Measurements from ENCODE around the gene IFNLR1.

IFNLR1 gene

DNA sequence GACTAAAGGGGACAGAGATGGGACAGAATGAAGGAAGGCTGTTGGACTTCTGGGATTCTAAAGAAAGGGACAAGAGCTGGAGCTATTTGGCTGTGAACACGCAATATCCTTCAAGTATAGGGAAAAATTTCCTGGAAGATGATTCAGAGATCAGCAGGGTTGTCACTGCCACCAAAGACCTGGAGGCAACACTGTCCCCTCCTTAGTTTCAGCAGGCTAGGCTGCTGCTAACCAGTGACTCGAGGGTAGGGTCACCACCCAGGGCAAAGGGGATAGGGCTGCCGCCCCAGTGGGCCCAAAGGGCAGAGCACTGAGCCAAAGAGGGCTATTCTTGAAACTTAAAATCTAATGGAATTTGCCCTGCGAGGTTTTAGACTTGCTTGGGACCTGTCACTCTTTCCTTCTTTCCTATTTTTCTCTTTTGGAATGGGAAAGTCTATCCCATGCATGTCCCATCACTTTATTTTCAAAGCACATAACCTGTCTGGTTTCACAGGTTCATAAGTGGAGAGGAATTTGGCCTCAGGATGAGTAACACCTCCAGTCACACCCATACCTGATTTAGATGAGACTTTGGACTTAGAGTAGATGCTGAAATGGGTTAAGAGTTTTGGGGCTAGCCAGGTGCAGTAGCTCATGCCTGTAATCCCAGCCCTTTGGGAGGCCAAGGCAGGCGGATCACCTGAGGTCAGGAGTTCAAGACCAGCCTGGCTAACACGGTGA is 11.9 kb downstream of the IFNLR1 start:
- no peak for DNase-seq

- no peak for DNase-seq
These were observed 13.2 kb downstream of the IFNLR1 start for GRCh38 chr1:24173638-24174575.

DNA sequence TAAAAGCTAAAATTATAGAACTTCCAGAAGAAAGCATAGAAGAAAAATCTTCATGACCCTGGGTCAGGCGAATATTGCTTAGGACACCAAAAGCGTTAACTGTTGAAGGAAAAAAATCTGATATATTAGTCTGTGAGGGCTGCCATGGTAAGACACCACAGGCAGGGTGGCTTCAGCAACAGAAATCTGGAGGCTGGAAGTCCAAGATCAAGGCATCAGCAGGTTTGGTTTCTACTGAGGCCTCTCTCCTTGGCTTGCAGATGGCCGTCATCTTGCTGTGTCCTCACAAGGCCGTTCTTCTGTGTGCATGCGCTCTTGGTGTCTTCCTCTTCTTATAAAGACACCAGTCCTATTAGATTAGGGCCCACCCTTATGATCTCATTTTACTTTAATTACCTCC is 14.5 kb downstream of the IFNLR1 start:
- no peak for DNase-seq

- no peak for DNase-seq
These were observed 17.8 kb downstream of the IFNLR1 start for GRCh38 chr1:24169286-24169685.

- DNase-seq, result no peak
These were observed 18.8 kb downstream of the IFNLR1 start for GRCh38 chr1:24168245-24168644.

GRCh38 chr1:24167008-24167407 is 20.1 kb downstream of the IFNLR1 start:
- no peak for DNase-seq

GRCh38 chr1:24165500-24165899 is 21.6 kb downstream of the IFNLR1 start:
- no peak for DNase-seq

- no peak for DNase-seq
These were observed 23.1 kb downstream of the IFNLR1 start for GRCh38 chr1:24164004-24164403.

DNA sequence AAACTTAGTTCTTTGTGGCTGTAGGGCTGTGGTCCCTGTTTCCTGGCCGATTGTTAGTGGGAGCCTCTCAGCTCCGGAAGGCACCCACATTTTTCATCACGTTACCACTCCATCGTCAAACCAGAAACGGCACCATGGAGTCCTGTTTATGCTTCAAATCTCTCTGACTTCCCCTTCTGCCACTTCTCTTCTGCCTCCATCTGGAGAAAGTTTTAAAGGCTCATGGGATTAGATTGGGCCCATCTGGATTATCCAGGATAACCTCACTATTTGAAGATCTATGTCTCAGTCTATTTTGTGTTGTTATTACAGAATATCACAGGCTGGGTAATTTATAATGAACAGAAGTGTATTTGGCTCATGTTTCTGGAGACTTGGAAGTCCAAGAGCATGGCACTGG is 24.9 kb downstream of the IFNLR1 start:
- no peak for DNase-seq

- no peak for DNase-seq
These were observed 25.8 kb downstream of the IFNLR1 start for GRCh38 chr1:24161270-24161669.

DNA sequence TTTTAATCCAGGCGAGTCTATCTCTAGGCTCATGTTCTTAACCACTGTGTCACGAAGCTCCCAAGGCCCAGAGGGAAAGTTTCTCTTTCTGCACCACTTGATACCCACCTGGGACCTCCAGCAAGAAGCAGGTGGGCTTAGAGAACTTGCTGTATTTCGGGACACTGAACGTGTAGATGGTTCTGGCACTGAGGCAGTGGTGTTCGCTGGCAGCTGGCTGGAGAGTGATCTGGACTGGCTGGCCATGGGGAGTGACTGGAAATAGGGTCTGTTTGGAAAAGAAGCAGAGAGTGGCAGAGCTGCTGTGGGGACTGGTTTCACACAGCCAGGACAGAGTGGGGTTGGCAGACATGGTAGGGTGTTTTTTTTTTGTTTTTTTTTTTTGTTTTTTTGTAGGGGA is 27.7 kb downstream of the IFNLR1 start:
- DNase-seq, result no peak

DNA sequence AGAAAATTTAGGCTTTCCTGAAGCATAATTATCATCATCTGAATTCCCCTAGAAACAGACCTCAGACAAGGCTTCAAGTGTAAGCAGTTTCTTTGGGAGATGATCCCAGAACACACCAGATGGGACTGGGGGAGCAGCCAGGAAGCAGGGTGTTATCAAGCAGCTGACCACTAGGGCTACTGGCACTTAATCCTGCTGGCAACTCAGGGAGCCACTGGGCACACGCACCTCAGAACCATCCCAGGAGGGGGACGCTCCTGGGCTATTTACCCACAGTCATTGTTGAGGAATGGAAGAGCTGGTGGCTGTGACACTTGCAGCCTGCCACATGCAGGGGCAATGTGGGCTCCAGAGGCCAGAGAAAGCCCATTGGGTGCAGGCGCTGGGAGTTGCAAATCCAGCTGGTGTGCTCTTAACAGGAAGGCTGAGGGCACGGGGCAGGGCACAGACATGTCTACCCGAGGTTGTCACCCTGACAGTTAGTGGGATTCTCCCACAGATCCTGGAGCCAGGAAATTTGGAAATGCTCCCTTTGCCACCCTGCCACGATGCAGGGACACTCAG is 29.1 kb downstream of the IFNLR1 start:
- DNase-seq, result no peak

DNA sequence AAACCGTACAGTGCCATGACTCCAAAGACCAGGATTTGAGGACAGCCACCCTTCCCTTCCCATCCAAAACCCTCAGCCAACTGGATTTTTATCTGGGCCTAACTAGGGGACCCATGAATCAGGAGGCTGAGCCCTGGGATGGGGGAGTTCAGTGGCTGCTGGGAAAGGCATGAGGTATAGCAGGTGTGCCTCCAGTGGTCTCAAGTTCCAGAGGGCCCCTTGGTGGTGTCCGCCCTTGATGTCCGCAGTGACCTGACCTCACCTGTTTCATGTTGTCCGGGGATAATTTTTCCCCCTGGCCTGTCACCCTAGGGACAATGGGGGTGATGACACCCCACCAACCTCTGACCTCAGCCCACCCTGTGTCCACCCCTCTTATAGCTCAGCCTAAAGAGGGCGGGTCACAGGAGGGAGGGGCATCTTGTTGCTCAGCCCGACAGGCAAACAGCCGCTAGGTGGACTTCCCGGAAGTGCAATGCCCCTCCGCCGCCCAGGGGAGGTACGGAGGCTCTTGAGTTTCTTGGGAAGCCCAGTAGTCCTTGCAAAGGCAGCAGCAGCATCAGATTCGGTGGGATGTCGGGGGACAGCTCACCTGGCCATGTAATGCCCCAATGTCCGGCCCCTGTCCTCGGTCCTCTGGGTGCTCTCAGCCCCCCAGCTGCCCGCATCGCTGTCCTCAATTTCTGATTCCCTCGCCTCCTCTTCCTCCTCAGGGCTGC is 30.4 kb downstream of the IFNLR1 start:
- DNase-seq, result no peak

DNA sequence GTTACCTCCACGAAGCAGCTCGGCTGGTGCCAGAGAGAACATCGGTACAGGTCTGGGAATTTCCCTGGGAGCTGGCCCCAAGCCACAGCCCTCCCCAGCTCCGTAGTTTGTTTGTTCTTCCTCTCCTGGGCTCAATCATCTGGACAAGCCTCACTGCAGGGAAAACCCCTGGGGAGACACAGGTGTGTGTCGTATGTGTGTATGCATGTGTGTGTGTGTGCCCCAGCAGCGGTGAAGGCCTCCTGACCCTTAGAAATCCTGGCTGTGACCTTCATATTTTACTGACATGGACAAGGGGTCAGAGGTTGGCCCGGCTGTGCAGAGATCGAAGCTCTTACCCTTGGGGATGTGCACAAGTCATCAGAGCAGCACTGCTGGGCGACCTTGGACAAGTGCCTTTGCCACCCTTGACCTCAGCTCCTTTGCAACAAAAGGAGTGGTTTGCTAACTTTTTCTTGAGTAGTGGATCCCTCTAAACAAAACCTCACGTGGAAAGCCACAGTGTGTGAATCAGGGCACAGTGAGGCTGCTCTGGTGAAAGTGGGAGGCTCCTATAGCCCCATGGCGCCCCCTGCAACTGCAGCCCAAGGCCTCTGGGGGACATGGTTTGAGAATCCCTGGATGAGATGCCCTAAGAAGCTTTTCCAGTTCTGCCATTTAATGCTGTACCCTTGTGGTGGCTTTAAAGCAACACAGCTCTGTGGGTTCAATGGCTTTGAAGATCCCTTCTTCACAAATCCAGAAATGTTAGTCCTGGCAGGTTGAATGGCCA is 31.9 kb downstream of the IFNLR1 start:
- no peak for DNase-seq

GRCh38 chr1:24154215-24154614 is 32.9 kb downstream of the IFNLR1 start:
- DNase-seq, result no peak

GRCh38 chr1:24152631-24153494 is 34.2 kb downstream of the IFNLR1 start:
- no peak for DNase-seq

DNA sequence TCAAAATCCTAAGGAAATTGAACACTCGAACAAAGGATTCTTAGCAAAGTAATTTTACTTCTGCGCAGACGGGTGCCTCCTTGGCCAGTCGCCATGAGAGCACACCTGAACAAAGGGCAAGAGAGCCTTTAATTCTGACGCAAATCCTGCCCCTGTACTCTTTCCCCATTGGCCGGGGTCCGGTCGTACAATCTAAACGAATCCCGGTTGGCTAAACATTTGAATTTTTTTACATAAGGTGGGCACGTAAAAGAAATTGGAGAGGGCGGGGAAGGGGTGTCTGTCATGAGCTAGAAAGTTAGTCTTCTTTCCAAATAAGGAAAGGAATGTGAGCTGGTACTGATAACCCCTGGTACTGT is 35.9 kb downstream of the IFNLR1 start:
- DNase-seq, result no peak

DNA sequence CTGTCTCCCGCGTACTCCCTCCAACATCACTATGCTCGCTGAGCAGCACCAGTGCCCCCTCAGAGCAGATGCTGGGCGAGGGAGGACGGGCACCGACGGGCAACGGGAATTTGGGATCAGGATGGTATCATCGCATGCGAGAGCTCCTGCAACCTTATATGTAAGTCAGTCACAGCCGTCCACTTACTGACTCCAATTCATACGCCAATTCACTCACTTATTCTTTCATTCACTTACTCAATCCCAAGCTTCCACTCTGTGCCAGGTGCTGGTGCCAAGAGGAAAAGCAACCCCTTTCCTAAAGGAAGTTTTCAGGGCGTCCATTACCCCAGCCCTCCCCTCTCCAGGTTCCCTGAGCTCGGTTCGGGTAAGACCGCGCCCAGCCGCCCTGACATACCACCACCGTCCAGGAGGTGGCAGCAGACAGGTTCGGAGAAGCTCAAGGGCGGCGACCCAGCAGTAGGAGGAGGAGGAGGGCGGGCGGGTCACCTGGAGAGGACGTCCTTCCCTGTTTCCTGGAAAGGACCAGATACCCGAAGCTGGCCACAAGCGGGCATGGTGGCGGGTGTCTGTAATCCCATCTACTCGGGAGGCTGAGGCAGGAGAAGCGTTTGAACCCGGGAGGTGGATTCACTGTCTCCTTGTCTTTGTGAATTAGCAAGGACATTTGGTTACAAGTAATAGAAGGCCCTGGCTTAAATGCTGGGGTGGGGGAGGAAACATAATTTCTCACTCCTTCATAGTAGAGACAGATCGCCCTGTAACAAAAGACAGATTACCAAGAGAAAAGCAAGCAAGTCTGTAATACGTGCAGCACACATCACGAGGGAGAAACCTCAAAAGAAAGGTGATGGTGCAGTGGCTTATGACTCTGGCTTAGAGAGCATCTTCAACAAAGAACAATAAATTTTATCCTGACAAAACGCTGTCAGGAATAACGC is 36.6 kb downstream of the IFNLR1 start:
- peak; percentile 88 for DNase-seq

DNA sequence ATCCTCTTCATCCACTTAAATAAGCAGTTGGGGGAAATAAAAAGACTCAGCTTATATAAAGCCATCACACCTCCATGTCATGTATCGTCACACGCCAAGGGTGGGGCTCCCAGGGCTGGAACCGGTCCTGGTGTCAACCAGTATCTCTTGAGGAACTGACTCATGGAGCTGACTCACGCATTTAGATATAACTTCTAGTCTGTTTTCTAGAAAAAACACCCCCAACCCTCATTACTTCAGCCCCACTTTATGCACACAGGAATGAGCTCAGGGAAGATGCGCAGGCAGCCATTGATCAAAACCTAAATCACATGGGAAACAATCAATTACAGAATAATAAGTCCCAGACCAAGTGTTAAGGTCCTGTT is 37.2 kb downstream of the IFNLR1 start:
- peak; percentile 35 for DNase-seq

DNA sequence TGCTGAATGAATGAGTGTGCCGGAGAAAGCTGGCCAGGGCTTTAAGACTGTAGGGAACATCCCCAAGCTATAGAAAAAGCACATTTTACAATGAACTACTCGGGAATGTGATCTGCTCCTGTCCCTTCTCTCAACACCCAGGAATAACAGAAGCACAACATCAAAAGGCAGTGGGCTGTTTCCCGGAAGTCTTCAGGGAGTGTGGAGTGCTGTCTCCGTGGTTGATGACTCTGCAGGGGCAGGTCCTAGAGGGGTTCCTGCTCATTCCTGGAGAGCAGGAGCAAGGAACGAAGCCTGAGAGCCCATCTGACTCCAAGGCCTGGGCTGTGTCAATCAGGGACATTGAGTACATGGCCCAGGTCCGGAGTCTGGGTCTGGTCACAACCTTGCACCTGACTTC is 39.3 kb downstream of the IFNLR1 start:
- DNase-seq, result no peak
